PFSK-1 (cell line): ENCODE data around the gene CCSER1.

ENCODE experiments used
- POLR2AphosphoS5 ChIP-seq: IDR thresholded peaks from 2 replicates; pipeline ENCODE4 v1.6.1; 2012; ENCODE audit warnings: low read depth, mild to moderate bottlenecking, control low read depth, low read length, moderate library complexity
- REST ChIP-seq, 2 experiments: IDR thresholded peaks; 2 replicates each; pipeline versions ENCODE4 v1.6.1 to v1.8.0; 2011 to 2012; ENCODE audit warnings: low read depth in 2 of 2, low read length in 2 of 2, control low read depth in 1 of 2, inconsistent platforms in 1 of 2, mild to moderate bottlenecking in 1 of 2, moderate library complexity in 1 of 2; ENCODE audit not compliant: insufficient read depth in 1 of 2
- TAF1 ChIP-seq: IDR thresholded peaks from 2 replicates; pipeline ENCODE4 v1.6.1; 2012; ENCODE audit warnings: low read length, control low read depth, borderline replicate concordance; ENCODE audit not compliant: insufficient read depth

GRCh38 chr4:91322961-91323360 lies 1195.8 kb downstream of the CCSER1 start:
- no peak for TF ChIP-seq TAF1
- no peak for TF ChIP-seq REST (IDR thresholded peaks at IDR 0.05; ENCODE audit: insufficient read depth in 1 of 2, low read depth in 2 of 2, low read length in 2 of 2)
- no peak for TF ChIP-seq POLR2AphosphoS5
